T-helper 2 cell treated with Interferon-gamma antibody and Interleukin-4, amounts not matched to agents 5 μg/mL and 100 μg/mL, for 36 hours (primary cell): Measurements from ENCODE around the gene MYOM3.

Experiments
- DNase-seq: peaks from one replicate; pipeline ENCODE4 v3.0.0; 2021; ENCODE audit warnings: low spot score
- H3K27ac Mint-ChIP-seq: one replicate; pipeline ENCODE4 v1.8.0; 2021; ENCODE audit warnings: mild to moderate bottlenecking, mixed read lengths
- H3K27me3 Mint-ChIP-seq: one replicate; pipeline ENCODE4 v1.8.0; 2021; ENCODE audit warnings: low read depth, mixed read lengths
- H3K36me3 Mint-ChIP-seq: one replicate; pipeline ENCODE4 v1.8.0; 2021; ENCODE audit warnings: low read depth, mixed read lengths
- H3K4me1 Mint-ChIP-seq: one replicate; pipeline ENCODE4 v1.8.0; 2021; ENCODE audit warnings: low read depth, mixed read lengths
- H3K4me3 Mint-ChIP-seq: one replicate; pipeline ENCODE4 v1.8.0; 2022; ENCODE audit warnings: mild to moderate bottlenecking, moderate library complexity, mixed read lengths
- H3K9me3 Mint-ChIP-seq: one replicate; pipeline ENCODE4 v1.8.0; 2021; ENCODE audit warnings: mixed read lengths

MYOM3 gene

DNA sequence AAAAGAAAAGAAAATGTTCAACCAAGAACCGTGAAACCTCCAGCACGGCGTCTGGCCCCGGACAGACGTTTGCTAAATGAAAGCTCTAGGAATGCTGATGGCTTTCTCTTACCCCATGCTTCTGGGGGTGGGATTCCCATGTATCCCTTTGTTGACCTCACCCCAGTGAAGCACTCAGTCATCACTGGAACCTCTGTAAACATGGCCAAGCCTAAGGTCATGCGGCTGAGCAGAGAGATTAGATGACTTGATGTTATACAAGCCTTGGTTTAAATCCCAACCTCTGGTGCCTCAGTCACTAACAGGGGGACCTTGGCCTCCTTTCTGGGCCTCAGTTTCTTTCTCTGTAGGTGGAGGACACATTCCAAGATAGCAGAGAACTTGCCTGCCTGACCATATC is 2.8 kb upstream of the MYOM3 start:
- no peak for DNase-seq
- Mint-ChIP-seq H3K4me1 (peaks cover 7% of the 10 kb centered on the region), H3K9me3 (no peaks in the 10 kb centered on the region), H3K27me3 (peaks cover 18% of the 10 kb centered on the region), H3K36me3 (no peaks in the 10 kb centered on the region), H3K4me3 (no peak overlapping the region), H3K27ac (no peak overlapping the region)

DNA sequence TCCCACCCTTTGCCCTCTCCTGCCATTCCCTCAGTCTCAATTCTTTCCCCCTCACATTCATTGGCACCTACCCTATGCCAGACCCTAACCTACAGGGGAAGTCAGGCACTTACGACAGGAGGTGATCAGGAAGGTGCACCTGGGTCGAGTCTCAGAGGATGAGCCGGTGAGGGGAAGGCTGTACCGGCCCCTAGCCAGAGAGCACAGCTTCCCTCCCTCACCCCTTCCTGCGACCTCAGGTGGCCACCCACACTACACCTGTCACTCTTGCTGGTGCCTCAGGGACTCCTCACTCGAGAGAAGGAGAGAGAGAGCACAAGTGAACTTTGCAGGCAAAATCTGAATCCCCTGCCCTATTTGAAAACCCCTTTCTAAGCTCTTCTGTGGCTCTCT is 1.7 kb upstream of the MYOM3 start:
- Mint-ChIP-seq H3K4me3 (no peak overlapping the region), H3K9me3 (no peaks in the 10 kb centered on the region), H3K36me3 (no peaks in the 10 kb centered on the region), H3K27me3 (peaks cover 18% of the 10 kb centered on the region), H3K27ac (no peak overlapping the region), H3K4me1 (peaks cover 7% of the 10 kb centered on the region)
- no peak for DNase-seq

DNA sequence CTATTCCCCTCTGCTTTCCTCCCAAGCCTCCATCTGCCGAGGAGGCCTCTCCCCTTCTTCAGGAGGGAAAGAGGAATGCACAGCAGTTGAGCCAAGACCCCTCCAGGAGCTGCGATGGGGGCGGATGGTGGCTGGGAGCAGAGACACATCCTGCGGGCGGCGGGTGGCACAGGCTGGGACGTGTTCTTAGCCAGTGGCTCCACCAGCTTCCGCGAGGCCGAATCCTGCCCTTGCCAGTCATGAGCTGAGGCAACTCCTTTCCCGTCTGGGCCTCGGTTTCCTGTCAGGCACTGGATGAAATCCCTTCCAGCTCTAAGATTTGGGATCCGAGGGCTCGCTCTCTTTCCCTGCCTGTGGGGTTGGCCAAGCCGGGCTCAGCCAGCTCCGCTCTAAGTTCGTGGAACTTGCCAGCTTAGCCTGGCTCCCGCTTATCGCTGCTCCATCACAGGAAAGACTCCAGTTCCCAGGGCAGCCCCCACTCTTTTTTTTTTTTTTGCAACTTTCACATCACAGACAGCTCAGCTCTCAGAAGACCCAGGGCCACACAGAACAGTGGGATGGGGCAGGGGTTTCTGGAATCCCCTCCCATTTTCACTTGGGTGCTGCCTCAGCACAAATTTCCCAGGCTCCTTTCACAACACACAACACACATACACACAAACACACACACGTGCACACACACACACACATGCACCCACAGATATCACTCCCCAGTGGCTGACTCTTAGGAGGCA is 506 bp downstream of the MYOM3 start:
- no peak for DNase-seq
- Mint-ChIP-seq H3K4me3 (no peak overlapping the region), H3K4me1 (peaks cover 7% of the 10 kb centered on the region), H3K27ac (no peak overlapping the region), H3K36me3 (no peaks in the 10 kb centered on the region), H3K9me3 (no peaks in the 10 kb centered on the region), H3K27me3 (peaks cover 15% of the 10 kb centered on the region)

DNA sequence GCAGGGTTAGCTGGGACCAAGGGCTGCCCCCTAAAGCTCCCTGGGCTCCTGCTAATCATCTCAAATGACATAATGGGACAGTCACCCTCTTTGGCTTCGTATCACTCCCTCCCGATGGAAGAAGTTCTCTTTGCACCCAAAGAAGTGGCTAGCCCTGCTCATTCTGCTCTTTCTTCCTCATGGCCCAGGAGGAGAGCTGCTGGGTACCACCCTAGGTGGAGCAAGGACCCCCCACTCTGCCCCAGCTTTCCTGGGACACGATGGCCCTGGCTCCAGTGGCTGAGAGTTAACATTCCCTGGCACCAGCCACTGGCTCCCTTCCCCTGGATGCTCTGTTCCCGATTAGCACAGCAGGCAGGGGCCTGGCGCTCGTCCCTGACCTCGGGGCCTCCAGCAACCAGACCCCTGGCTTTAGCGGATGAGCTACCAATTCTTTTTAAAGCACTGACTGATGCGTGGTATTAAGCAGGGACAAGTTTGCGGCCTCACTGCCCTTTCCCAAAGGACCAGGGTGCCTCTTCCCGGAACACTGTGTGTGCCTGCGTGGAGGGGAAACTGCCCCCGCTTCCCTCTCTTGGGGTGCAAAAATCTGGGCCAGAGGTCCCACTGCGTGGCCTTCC is 1.2 kb downstream of the MYOM3 start:
- Mint-ChIP-seq H3K27ac (no peak overlapping the region), H3K4me1 (peaks cover 7% of the 10 kb centered on the region), H3K27me3 (peaks cover 15% of the 10 kb centered on the region), H3K4me3 (no peak overlapping the region), H3K9me3 (no peaks in the 10 kb centered on the region), H3K36me3 (no peaks in the 10 kb centered on the region)
- no peak for DNase-seq

DNA sequence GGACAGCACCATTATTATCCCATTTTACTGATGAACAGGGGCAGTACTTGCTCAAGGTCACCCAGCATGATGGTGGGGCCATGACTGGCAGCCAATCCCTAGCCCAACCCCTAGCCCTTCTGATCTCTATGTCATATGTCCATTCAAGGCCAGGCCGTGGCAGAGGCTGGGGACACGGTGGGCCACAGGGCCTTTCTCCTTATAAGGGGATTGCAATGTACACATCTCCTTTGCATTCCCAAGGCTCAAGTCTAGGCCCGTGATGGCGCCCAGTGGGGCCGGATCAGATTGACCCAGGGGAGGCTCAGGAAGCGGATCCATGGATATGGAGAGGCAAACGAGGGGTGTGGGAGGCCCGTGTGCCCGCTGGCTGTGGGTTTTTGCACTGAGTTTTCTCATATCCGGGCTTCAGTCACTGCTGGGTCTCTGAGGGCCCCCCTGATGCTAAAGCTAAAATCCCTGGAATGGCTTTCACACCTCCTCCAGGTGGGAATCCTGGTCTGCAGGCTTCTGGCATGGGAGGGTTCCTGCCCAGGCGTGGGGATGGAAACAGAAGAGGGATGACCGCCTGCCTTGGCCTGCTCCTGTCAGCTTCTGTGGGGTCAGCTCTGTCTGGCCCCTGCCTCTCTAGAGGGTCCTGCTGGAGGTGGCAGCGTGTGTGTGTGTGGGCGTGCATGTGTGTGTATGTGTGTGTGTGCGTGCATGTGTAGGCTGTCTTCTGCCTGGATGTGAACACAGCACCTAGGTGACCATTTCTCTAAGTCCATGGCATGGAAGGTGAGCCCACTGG is 2.1 kb downstream of the MYOM3 start:
- H3K27ac Mint-ChIP-seq = no peak overlapping the region
- no peak for DNase-seq
- H3K27me3 Mint-ChIP-seq = peaks cover 11% of the 10 kb centered on the region
- H3K4me3 Mint-ChIP-seq = no peak overlapping the region
- no peaks in the 10 kb centered on the region for H3K9me3 Mint-ChIP-seq
- no peaks in the 10 kb centered on the region for H3K36me3 Mint-ChIP-seq
- H3K4me1 Mint-ChIP-seq = peaks cover 7% of the 10 kb centered on the region

DNA sequence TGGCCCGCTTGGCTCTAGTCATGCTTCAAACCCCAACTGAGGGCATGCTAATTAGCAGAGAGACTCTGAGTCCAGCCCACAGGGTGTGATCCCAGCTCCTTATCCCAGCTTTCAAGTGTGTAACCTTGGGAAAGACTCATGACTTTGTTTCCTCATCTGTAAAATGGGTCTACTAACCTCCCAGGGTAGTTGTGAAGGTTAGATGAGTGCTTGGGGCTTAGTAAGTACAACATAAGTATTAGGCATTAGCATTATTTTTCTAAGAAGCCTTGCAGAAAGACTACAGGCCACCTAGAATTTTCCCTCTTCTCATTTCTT is 2.8 kb downstream of the MYOM3 start:
- Mint-ChIP-seq H3K27me3 (peaks cover 11% of the 10 kb centered on the region), H3K36me3 (no peaks in the 10 kb centered on the region), H3K27ac (no peak overlapping the region), H3K4me1 (peaks cover 7% of the 10 kb centered on the region), H3K9me3 (no peaks in the 10 kb centered on the region), H3K4me3 (no peak overlapping the region)
- no peak for DNase-seq

DNA sequence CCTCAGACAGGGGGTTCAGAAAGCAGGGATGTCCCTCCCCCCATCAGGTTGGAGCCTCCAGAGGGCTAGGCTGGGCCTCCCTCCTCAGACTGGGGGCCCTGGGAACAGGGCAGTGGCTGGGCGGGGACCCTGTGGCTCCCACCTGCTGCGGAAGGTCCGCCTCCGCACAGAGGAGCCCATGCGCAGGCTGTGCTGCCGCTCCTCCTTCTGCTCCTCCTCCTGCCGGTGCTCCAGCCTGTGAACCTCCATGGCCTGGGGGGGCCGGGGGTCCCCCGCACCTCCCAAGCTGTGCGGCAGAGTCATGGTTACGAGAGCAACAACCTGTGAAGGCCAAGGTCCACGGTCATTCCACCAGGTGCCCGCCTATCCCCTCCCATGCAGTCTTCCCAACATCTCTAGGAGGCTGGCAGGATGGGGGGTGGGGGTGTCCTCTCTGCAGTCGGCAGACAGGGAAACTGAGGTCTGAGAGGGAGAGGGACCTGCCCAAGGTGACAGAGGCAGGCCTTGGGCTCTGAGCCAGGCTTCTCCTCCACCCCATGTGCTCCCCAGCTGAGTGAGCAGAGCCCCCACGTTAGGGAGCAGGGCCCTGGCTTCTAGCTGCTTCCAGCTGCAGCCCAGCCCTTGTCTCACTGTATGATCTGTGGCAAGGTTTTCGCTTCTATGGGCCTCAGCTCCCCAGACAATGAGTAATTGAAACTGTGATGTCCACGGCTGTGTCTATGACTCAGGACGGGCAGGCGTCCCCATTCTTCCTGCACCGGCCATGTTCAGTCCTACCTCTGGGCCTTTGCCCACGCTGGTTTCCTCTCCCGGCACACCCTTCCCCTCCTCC is 3.4 kb downstream of the MYOM3 start:
- no peaks in the 10 kb centered on the region for H3K9me3 Mint-ChIP-seq
- no peak overlapping the region for H3K27ac Mint-ChIP-seq
- DNase-seq = peak; percentile 11
- no peak overlapping the region for H3K4me3 Mint-ChIP-seq
- H3K36me3 Mint-ChIP-seq = no peaks in the 10 kb centered on the region
- peaks cover 8% of the 10 kb centered on the region for H3K27me3 Mint-ChIP-seq
- peaks cover 7% of the 10 kb centered on the region for H3K4me1 Mint-ChIP-seq

DNA sequence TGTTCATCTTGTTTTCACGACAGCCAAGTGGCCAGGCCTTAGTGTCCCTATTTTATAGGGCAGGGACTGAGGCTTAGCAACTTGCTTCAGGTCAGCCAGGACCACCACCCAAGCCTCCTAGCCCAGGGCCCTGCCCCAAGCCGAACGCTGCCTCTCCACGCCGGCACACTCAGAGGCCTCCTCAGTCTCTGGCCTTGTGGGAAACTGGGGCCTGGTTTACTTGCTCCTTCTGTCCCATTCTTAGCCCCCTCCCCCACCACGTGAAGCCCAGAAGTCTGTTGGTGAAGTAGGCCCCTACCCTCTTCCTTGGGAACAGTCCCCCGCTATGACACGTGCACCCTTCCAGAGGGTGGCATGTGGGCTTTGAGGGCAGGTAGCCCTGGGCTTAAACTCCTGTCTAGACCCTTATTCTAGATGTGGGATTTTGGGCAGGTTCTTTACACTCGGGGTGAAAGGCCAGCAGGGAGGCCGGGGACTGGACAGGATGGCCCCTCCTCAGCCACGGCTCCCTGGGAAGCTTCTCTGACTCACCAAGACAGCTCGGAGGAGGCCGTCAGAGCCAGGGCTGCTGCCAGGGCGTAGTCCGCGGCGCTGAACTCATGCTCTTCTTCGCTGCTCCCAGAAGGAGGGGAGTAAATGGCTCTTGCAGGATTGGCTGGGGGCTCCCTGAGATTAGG is 4.3 kb downstream of the MYOM3 start:
- Mint-ChIP-seq H3K9me3 (no peaks in the 10 kb centered on the region), H3K27ac (peak overlapping the region; percentile 31), H3K36me3 (no peaks in the 10 kb centered on the region), H3K4me1 (peaks cover 6% of the 10 kb centered on the region), H3K4me3 (no peak overlapping the region), H3K27me3 (peaks cover 6% of the 10 kb centered on the region)
- DNase-seq = no peak

DNA sequence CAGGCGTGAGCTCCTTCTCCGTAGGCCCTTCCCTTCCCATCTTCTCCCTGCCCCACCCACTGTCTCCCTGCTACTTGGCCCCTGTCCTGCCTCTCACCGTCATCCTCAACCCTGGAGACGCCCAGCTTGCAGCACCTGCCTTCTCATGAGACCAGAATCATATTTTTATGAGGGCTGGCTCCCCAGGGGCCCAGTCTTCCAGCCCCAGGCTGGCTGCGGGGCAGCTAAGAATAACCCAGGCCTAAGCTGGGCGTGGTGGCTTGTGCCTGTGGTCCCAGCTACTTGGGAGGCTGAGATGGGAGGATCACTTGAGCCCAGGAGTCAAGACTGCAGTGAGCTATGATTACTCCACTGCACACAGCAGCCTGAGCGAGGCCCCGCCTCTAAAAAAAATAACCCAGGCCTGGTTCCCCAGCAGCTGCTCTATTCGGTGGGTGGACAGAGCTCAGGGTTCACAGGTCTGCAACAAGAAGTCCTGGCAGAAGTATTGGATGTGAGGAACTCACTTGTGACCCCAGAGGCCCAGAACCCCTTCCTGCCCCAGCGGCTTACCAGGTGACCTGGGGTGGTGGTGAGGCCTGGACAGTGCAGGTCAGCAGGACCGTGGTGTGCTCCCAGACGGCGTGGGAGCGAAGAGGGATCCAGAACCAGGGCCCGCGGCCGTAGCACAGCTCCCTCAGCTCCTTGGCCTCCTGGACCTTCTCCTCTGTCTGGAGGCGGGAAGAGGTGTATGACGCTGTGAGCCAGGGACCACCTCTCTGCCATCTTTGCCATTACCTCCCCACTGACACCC is 6.4 kb downstream of the MYOM3 start:
- no peaks in the 10 kb centered on the region for H3K4me1 Mint-ChIP-seq

DNA sequence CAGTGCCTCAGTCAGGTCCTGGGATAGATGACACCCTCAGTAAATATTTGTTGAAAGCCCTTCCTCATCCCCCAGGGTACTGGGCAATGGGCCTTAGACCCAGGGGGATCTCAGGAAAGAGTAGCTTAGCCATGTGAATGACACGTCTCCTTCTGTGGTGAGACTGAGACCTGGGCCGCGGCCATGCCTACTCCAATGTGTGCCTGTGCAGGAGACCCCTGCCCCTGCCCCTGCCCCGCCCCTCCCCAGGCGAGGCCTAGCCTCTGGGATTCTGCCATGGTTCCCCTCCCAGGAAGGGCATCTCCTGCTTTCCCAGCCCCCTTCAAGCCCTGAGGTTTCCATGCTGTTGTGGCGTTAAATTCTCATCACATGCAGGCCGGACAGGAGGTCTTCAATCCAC is 7.1 kb downstream of the MYOM3 start:
- DNase-seq = no peak
- no peaks in the 10 kb centered on the region for H3K4me1 Mint-ChIP-seq
- no peak overlapping the region for H3K27ac Mint-ChIP-seq

More for the DNA sequence above, 6.4 kb downstream of the MYOM3 start:
- Mint-ChIP-seq H3K4me3 (no peak overlapping the region), H3K36me3 (no peaks in the 10 kb centered on the region), H3K27ac (no peak overlapping the region), H3K9me3 (no peaks in the 10 kb centered on the region), H3K27me3 (no peaks in the 10 kb centered on the region)
- DNase-seq = no peak

DNA sequence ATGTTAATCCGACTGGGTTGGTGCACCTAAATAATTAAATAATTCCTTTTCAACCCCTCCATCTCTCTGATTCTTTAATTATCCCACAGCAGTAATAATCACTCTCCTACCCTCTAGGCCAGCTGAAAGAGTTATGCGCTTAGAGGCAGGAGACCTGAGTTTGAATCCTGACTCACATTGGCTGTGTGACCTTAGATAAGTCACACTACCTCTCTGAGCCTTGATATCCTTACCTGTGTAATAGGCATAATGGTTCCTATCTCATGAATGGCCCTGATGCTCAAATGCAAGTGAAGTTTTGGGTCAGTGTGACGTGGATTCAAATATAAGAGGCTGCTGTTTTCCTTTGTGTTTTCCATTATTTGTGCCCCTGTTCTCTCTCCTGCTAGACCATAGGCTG is 8.1 kb downstream of the MYOM3 start:
- Mint-ChIP-seq H3K27me3 (no peaks in the 10 kb centered on the region), H3K9me3 (no peaks in the 10 kb centered on the region), H3K27ac (no peak overlapping the region), H3K4me1 (no peaks in the 10 kb centered on the region), H3K36me3 (no peaks in the 10 kb centered on the region), H3K4me3 (no peak overlapping the region)
- no peak for DNase-seq

More for the DNA sequence above, 7.1 kb downstream of the MYOM3 start:
- H3K27me3 Mint-ChIP-seq = no peaks in the 10 kb centered on the region
- H3K4me3 Mint-ChIP-seq = no peak overlapping the region
- H3K9me3 Mint-ChIP-seq = no peaks in the 10 kb centered on the region
- H3K36me3 Mint-ChIP-seq = no peaks in the 10 kb centered on the region

DNA sequence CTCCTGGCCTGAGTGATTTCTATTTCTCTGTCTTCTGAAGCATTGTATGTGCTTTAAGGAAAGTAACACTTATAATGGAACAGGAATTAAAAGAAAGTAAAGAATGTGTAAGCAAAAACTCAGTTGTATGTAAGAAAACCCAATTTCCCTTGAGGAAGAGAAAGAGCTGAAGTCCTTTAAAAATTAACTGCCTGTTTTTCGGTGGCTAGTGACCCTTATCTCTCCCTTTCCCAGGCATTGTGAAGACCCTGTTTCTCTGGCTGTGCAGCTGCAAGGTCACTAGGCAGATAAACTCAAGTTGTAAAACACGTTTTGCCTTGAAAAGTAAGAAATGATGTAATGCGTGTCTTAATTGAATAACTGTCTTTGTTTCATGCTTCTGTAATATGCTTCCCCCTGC is 8.5 kb downstream of the MYOM3 start:
- H3K27ac Mint-ChIP-seq = no peak overlapping the region
- H3K4me3 Mint-ChIP-seq = no peak overlapping the region
- no peaks in the 10 kb centered on the region for H3K4me1 Mint-ChIP-seq
- no peaks in the 10 kb centered on the region for H3K9me3 Mint-ChIP-seq
- no peaks in the 10 kb centered on the region for H3K27me3 Mint-ChIP-seq
- H3K36me3 Mint-ChIP-seq = no peaks in the 10 kb centered on the region
- DNase-seq = no peak

DNA sequence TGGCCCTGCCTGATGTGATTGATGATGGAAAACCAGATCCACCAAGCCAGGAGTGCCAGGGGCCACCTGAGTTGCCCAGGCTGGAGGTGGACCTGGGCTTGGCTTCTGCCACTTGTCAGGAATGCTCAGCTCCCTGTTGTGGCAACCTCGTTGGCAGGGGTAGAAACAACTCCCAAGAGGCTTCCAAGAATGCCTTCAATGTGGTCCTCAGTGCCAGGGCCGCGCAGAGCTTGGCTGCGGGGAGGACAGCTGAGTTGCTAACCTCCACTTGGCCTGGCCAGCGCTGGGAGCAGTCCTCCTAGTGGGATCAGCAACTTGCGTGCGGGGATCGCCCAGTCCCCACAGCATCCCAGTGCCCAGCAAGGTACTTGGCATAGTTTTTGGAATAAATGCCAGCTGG is 9.0 kb downstream of the MYOM3 start:
- no peaks in the 10 kb centered on the region for H3K9me3 Mint-ChIP-seq
- no peaks in the 10 kb centered on the region for H3K36me3 Mint-ChIP-seq
- H3K4me3 Mint-ChIP-seq = no peak overlapping the region
- no peaks in the 10 kb centered on the region for H3K4me1 Mint-ChIP-seq
- H3K27me3 Mint-ChIP-seq = no peaks in the 10 kb centered on the region
- DNase-seq = no peak
- H3K27ac Mint-ChIP-seq = no peak overlapping the region
